ENCODE results near the gene SERTAD2.

The SERTAD2 gene

DNA sequence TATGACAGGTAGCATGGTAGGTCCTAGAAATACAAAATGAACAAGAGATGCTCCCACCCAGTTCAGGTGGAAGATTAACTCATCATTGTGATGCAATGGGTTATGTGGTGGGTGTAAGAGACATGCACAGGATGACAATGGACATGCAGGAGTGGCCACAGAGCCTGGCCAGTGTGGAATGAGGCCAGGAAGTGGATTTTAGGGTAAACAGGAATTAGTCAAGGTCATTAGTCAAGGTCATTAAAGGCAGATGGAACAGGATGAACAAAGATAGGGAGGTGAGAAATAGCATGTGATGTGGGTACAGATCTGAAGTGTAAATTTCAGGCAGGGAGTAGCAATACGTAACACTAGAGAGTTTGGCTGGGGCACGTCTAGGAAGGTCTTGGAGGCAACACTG is 15.6 kb upstream of the SERTAD2 start:
- no peak overlapping the region for H3K27ac ChIP-seq
- no peak for TF ChIP-seq ZFX (IDR thresholded peaks at IDR 0.05)
- no peak for TF ChIP-seq CTCF (conservative IDR thresholded peaks at IDR 0.05)

GRCh38 chr2:64668542-64668941 is 14.8 kb upstream of the SERTAD2 start:
- H3K27ac ChIP-seq: no peak overlapping the region
- no peak for TF ChIP-seq CTCF (conservative IDR thresholded peaks at IDR 0.05)
- no peak for TF ChIP-seq ZFX (IDR thresholded peaks at IDR 0.05)

DNA sequence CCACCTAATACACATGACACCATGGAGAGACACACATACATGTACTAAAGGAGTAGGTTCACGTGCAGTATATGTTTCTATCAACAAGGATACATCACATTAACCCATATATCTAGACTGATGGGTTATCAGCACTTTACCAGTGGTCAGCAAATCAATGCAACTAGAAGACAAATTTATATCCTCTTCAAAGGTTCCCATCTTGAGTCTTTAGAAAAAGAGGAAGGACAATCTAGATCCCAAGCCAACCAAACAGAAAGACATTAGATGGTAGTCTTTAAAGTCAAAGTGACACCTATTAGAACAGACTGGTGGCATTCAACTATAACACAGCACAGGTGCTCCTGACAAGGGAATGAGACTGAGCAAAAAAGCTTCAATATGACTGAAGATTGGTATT is 13.8 kb upstream of the SERTAD2 start:
- H3K27ac ChIP-seq: no peak overlapping the region
- TF ChIP-seq ZFX (IDR thresholded peaks at IDR 0.05): no peak
- no peak for TF ChIP-seq CTCF (conservative IDR thresholded peaks at IDR 0.05)

GRCh38 chr2:64666810-64667438 is 13.2 kb upstream of the SERTAD2 start:
- no peak overlapping the region for H3K27ac ChIP-seq
- TF ChIP-seq ZFX (IDR thresholded peaks at IDR 0.05): no peak
- no peak for TF ChIP-seq CTCF (conservative IDR thresholded peaks at IDR 0.05)

- H3K27ac ChIP-seq: no peak overlapping the region
- TF ChIP-seq CTCF (conservative IDR thresholded peaks at IDR 0.05) (no peak), ZFX (IDR thresholded peaks at IDR 0.05) (no peak)
Observed at GRCh38 chr2:64665709-64666108, 12.0 kb upstream of the SERTAD2 start.

DNA sequence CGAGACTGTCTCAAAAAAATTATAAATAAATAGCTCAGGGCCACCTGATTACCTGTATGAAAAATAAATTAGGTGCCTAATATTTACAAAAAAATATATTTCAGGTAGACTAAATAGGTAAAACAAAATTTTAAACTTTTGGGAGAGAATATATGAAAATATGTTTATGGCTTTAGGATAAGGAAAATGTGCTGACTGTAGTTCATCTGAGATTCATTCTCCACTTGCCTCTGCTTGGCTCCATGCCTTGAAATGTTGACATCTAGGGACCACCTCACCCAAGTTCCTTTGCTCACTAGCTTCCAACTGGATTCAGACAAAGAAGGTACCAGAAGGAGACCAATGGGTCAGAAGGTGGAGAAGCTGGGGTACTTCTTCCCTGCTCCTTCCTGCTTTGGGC is 9.7 kb upstream of the SERTAD2 start:
- H3K27ac ChIP-seq: no peak overlapping the region
- TF ChIP-seq CTCF (conservative IDR thresholded peaks at IDR 0.05) (no peak), ZFX (IDR thresholded peaks at IDR 0.05) (no peak)

DNA sequence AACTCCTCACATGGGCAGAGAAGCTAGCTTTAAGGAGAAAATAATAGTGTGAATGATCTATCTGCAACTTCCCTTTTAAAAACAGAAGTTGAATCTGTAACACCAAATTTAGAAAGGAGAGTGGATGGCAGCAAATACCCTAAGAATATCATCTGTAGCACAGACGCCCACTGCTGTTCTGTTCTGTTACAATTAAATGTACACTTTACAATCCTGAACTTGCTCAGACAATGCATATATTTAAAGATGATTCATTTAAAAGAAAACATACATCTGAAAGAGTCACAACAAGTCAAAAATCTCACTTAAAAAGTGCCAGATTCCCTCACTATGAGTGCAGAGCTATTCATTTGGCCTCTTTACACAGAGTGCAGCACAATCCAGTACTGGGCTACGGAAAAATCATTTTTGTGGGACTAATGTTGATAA is 8.0 kb upstream of the SERTAD2 start:
- no peak overlapping the region for H3K27ac ChIP-seq

DNA sequence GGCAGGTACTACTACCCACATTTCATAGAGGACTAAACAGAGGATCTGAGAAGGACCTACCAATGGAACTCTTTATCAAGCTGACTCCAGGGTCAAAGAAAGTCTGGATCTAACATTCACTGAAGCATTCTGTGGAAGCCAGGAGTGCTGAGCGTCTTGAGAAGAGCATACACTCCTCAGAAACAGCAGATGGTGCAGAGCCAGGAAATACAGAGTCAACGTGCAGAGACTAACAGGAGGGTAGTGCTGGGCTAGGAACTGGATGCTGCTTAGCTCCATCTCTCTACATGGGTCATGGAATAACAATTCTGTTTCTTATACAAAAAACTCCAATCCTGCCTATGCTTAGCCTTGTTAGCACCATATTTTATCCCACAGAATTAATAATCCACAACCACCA is 5.5 kb upstream of the SERTAD2 start:
- H3K27ac ChIP-seq: no peak overlapping the region
- TF ChIP-seq ZFX (IDR thresholded peaks at IDR 0.05) (no peak), CTCF (conservative IDR thresholded peaks at IDR 0.05) (no peak)

More for the DNA sequence above, 8.0 kb upstream of the SERTAD2 start:
- no peak for TF ChIP-seq ZFX (IDR thresholded peaks at IDR 0.05)

Measured in C4-2B (cell line).